ENCODE results near the gene LYPD6B. TPM values are rescaled to one million over a fixed set of nuclear protein-coding genes. Genes with fewer than 3 reads are reported as not detected.

The LYPD6B gene
- total and polyA plus RNA-seq, 2 experiments from 2014 or later, result 1.7 to 3.6 TPM

DNA sequence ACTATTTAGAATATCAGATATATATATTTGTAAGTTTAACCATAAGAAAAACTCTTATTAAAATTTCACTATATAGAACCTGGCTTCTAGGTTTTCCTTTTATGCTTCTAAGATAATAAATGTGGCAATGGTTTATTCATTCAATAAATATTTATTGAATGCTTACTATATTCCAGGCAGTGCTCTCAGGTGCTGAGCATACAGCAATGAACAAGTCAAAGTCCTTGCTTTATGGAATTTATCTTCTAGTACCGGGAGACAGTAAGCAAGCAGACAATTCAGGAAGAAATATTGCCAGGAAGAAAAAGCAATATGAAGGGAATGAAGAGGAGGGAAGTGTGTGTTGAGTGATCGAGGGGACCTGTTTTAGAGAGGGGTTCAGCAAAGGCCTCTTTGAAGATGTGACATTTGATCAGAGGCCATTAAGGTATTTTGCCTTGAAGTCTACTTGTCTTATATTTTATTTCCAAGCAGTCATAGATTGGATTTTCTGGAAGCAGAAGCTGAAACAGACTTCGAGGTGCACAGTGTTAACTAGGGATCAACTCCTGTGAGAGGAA, 197.4 kb downstream of the LYPD6B start (continued):
- TF ChIP-seq, protein P1, sequence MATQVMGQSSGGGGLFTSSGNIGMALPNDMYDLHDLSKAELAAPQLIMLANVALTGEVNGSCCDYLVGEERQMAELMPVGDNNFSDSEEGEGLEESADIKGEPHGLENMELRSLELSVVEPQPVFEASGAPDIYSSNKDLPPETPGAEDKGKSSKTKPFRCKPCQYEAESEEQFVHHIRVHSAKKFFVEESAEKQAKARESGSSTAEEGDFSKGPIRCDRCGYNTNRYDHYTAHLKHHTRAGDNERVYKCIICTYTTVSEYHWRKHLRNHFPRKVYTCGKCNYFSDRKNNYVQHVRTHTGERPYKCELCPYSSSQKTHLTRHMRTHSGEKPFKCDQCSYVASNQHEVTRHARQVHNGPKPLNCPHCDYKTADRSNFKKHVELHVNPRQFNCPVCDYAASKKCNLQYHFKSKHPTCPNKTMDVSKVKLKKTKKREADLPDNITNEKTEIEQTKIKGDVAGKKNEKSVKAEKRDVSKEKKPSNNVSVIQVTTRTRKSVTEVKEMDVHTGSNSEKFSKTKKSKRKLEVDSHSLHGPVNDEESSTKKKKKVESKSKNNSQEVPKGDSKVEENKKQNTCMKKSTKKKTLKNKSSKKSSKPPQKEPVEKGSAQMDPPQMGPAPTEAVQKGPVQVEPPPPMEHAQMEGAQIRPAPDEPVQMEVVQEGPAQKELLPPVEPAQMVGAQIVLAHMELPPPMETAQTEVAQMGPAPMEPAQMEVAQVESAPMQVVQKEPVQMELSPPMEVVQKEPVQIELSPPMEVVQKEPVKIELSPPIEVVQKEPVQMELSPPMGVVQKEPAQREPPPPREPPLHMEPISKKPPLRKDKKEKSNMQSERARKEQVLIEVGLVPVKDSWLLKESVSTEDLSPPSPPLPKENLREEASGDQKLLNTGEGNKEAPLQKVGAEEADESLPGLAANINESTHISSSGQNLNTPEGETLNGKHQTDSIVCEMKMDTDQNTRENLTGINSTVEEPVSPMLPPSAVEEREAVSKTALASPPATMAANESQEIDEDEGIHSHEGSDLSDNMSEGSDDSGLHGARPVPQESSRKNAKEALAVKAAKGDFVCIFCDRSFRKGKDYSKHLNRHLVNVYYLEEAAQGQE (IDR thresholded peaks at IDR 0.05; ENCODE audit: unreplicated experiment), result no peak
- no peak for TF ChIP-seq EZH2phosphoT487 (IDR thresholded peaks at IDR 0.05; ENCODE audit: unreplicated experiment)
- TF ChIP-seq NANOG (IDR thresholded peaks at IDR 0.05; ENCODE audit: borderline replicate concordance), result no peak
- TF ChIP-seq, protein P2, sequence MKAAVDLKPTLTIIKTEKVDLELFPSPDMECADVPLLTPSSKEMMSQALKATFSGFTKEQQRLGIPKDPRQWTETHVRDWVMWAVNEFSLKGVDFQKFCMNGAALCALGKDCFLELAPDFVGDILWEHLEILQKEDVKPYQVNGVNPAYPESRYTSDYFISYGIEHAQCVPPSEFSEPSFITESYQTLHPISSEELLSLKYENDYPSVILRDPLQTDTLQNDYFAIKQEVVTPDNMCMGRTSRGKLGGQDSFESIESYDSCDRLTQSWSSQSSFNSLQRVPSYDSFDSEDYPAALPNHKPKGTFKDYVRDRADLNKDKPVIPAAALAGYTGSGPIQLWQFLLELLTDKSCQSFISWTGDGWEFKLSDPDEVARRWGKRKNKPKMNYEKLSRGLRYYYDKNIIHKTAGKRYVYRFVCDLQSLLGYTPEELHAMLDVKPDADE (IDR thresholded peaks at IDR 0.05), result no peak
- TF ChIP-seq, protein P3, sequence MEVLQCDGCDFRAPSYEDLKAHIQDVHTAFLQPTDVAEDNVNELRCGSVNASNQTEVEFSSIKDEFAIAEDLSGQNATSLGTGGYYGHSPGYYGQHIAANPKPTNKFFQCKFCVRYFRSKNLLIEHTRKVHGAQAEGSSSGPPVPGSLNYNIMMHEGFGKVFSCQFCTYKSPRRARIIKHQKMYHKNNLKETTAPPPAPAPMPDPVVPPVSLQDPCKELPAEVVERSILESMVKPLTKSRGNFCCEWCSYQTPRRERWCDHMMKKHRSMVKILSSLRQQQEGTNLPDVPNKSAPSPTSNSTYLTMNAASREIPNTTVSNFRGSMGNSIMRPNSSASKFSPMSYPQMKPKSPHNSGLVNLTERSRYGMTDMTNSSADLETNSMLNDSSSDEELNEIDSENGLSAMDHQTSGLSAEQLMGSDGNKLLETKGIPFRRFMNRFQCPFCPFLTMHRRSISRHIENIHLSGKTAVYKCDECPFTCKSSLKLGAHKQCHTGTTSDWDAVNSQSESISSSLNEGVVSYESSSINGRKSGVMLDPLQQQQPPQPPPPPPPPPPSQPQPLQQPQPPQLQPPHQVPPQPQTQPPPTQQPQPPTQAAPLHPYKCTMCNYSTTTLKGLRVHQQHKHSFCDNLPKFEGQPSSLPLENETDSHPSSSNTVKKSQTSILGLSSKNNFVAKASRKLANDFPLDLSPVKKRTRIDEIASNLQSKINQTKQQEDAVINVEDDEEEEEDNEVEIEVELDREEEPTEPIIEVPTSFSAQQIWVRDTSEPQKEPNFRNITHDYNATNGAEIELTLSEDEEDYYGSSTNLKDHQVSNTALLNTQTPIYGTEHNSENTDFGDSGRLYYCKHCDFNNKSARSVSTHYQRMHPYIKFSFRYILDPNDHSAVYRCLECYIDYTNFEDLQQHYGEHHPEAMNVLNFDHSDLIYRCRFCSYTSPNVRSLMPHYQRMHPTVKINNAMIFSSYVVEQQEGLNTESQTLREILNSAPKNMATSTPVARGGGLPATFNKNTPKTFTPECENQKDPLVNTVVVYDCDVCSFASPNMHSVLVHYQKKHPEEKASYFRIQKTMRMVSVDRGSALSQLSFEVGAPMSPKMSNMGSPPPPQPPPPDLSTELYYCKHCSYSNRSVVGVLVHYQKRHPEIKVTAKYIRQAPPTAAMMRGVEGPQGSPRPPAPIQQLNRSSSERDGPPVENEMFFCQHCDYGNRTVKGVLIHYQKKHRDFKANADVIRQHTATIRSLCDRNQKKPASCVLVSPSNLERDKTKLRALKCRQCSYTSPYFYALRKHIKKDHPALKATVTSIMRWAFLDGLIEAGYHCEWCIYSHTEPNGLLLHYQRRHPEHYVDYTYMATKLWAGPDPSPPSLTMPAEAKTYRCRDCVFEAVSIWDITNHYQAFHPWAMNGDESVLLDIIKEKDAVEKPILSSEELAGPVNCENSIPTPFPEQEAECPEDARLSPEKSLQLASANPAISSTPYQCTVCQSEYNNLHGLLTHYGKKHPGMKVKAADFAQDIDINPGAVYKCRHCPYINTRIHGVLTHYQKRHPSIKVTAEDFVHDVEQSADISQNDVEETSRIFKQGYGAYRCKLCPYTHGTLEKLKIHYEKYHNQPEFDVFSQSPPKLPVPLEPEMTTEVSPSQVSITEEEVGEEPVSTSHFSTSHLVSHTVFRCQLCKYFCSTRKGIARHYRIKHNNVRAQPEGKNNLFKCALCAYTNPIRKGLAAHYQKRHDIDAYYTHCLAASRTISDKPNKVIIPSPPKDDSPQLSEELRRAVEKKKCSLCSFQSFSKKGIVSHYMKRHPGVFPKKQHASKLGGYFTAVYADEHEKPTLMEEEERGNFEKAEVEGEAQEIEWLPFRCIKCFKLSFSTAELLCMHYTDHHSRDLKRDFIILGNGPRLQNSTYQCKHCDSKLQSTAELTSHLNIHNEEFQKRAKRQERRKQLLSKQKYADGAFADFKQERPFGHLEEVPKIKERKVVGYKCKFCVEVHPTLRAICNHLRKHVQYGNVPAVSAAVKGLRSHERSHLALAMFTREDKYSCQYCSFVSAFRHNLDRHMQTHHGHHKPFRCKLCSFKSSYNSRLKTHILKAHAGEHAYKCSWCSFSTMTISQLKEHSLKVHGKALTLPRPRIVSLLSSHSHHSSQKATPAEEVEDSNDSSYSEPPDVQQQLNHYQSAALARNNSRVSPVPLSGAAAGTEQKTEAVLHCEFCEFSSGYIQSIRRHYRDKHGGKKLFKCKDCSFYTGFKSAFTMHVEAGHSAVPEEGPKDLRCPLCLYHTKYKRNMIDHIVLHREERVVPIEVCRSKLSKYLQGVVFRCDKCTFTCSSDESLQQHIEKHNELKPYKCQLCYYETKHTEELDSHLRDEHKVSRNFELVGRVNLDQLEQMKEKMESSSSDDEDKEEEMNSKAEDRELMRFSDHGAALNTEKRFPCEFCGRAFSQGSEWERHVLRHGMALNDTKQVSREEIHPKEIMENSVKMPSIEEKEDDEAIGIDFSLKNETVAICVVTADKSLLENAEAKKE (CRISPR knock-in tag; IDR thresholded peaks at IDR 0.05), result no peak
- no peak for TF ChIP-seq ZNF331 (CRISPR knock-in tag; IDR thresholded peaks at IDR 0.05; ENCODE audit: low read depth)
